ENCODE measurements around the gene NDUFA11. TPM values are rescaled to one million over a fixed set of nuclear protein-coding genes. Genes with fewer than 3 reads are reported as not detected.
A peak's percentile ranks its signal among the peaks of the same experiment; 100 is the strongest.

The NDUFA11 gene
- total and polyA plus RNA-seq, 2 of the 13 experiments (the other 11 are each of a cell fraction or from before 2014, with no cell fraction given) = 286 to 378 TPM

DNA sequence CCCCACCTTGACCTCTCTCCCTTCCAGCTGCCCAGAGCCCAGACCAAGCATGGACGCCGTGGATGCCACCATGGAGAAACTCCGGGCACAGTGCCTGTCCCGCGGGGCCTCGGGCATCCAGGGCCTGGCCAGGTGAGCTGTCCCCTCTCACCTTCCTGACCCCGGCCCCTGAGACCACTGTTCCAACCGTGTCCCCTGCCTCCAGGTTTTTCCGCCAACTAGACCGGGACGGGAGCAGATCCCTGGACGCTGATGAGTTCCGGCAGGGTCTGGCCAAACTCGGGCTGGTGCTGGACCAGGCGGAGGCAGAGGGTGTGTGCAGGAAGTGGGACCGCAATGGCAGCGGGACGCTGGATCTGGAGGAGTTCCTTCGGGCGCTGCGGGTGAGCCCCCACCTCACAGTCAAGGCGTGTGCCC lies 10.8 kb upstream of the NDUFA11 start (continued):
- TF ChIP-seq, protein P1, sequence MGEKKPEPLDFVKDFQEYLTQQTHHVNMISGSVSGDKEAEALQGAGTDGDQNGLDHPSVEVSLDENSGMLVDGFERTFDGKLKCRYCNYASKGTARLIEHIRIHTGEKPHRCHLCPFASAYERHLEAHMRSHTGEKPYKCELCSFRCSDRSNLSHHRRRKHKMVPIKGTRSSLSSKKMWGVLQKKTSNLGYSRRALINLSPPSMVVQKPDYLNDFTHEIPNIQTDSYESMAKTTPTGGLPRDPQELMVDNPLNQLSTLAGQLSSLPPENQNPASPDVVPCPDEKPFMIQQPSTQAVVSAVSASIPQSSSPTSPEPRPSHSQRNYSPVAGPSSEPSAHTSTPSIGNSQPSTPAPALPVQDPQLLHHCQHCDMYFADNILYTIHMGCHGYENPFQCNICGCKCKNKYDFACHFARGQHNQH (CRISPR knock-in tag; IDR thresholded peaks at IDR 0.05) = no peak
- no peak for TF ChIP-seq ZNF572 (CRISPR knock-in tag; IDR thresholded peaks at IDR 0.05)
- no peak for TF ChIP-seq ZBTB7A (CRISPR knock-in tag; IDR thresholded peaks at IDR 0.05)
- no peak for TF ChIP-seq SP1 (IDR thresholded peaks at IDR 0.05)
- TF ChIP-seq SP1 (CRISPR knock-in tag; IDR thresholded peaks at IDR 0.05) = no peak
- no peak for TF ChIP-seq TAF1 (CRISPR knock-in tag; IDR thresholded peaks at IDR 0.05)
- TF ChIP-seq RFX1 (IDR thresholded peaks at IDR 0.05) = no peak
- TF ChIP-seq, protein P2, sequence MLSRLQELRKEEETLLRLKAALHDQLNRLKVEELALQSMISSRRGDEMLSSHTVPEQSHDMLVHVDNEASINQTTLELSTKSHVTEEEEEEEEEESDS (CRISPR knock-in tag; IDR thresholded peaks at IDR 0.05; ENCODE audit: borderline replicate concordance) = no peak
- TF ChIP-seq RXRA (CRISPR knock-in tag; IDR thresholded peaks at IDR 0.05) = 0 out of 2 replicates have a peak, but pooled peaks have one; percentile 7
- no peak for TF ChIP-seq HNRNPUL1 (IDR thresholded peaks at IDR 0.05; ENCODE audit: low read depth, low read length)
- TF ChIP-seq ZNF781 (CRISPR knock-in tag; IDR thresholded peaks at IDR 0.05; ENCODE audit: borderline replicate concordance, not compliant biosample characterization) = no peak
- no peak for TF ChIP-seq ZNF674 (CRISPR knock-in tag; IDR thresholded peaks at IDR 0.05; ENCODE audit: low read depth)
- no peak for TF ChIP-seq ZFP36L1 (CRISPR knock-in tag; IDR thresholded peaks at IDR 0.05)
- TF ChIP-seq, protein P3, sequence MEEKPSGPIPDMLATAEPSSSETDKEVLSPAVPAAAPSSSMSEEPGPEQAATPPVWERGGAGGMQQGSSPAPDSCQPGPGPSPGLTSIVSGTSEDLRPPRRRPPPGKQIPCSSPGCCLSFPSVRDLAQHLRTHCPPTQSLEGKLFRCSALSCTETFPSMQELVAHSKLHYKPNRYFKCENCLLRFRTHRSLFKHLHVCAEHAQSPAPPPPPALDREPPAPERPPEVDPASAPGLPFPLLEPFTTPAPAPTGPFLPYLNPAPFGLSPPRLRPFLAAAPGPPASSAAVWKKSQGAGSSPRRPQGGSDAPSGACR (CRISPR knock-in tag; IDR thresholded peaks at IDR 0.05) = 0 out of 2 replicates have a peak, but pooled peaks have one; percentile 45
- TF ChIP-seq KAT2B (IDR thresholded peaks at IDR 0.05; ENCODE audit: borderline replicate concordance, low read depth, low read length) = no peak
- no peak for TF ChIP-seq TARDBP (CRISPR knock-in tag; IDR thresholded peaks at IDR 0.05)
- TF ChIP-seq ARNT2 (CRISPR knock-in tag; IDR thresholded peaks at IDR 0.05; ENCODE audit: low read depth) = no peak
- TF ChIP-seq RBM22 (optimal IDR thresholded peaks at IDR 0.05; ENCODE audit: low read length) = no peak
- TF ChIP-seq, protein P4, sequence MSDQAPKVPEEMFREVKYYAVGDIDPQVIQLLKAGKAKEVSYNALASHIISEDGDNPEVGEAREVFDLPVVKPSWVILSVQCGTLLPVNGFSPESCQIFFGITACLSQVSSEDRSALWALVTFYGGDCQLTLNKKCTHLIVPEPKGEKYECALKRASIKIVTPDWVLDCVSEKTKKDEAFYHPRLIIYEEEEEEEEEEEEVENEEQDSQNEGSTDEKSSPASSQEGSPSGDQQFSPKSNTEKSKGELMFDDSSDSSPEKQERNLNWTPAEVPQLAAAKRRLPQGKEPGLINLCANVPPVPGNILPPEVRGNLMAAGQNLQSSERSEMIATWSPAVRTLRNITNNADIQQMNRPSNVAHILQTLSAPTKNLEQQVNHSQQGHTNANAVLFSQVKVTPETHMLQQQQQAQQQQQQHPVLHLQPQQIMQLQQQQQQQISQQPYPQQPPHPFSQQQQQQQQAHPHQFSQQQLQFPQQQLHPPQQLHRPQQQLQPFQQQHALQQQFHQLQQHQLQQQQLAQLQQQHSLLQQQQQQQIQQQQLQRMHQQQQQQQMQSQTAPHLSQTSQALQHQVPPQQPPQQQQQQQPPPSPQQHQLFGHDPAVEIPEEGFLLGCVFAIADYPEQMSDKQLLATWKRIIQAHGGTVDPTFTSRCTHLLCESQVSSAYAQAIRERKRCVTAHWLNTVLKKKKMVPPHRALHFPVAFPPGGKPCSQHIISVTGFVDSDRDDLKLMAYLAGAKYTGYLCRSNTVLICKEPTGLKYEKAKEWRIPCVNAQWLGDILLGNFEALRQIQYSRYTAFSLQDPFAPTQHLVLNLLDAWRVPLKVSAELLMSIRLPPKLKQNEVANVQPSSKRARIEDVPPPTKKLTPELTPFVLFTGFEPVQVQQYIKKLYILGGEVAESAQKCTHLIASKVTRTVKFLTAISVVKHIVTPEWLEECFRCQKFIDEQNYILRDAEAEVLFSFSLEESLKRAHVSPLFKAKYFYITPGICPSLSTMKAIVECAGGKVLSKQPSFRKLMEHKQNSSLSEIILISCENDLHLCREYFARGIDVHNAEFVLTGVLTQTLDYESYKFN (CRISPR knock-in tag; conservative IDR thresholded peaks at IDR 0.05) = no peak
